Spleen (tissue), 7 donors: ENCODE results near the gene NAGPA.

Source experiments
- POLR2A ChIP-seq, 3 donors: fragments of 450-650 bp; IDR thresholded peaks; one replicate each; pipeline ENCODE4 v1.5.1; 2017; ENCODE audit warnings: antibody characterized with exemption in 3 of 3, mild to moderate bottlenecking in 1 of 3
- POLR2AphosphoS5 ChIP-seq, 3 donors: sonication (generic); formaldehyde crosslinking; IDR thresholded peaks; one replicate each; pipeline ENCODE4 v1.5.1; 2017; ENCODE audit warnings: antibody characterized with exemption in 3 of 3
- TF ChIP-seq, protein P1 (sequence below), 11 experiments: fragments of 200-600 bp in 7 of 11; fragments of 450-650 bp in 4 of 11; sonication (generic) in 4 of 11; IDR thresholded peaks in 8 of 11; conservative IDR thresholded peaks in 3 of 11; 1 replicate in 7 of 11; 2 replicates in 4 of 11; pipeline versions ENCODE4 v1.4.0 to v1.8.0; 2016 to 2021; ENCODE audit warnings: antibody characterized with exemption in 11 of 11, inconsistent platforms in 4 of 11, mild to moderate bottlenecking in 1 of 11
- donor health status: DM: no; HTN: no; CAD: no; lungs with moderate emphysema.
- donor health status: DM: no; HTN: no; CAD: no.
- donor health status: DM: no; HTN: no; CAD: no.

DNA sequence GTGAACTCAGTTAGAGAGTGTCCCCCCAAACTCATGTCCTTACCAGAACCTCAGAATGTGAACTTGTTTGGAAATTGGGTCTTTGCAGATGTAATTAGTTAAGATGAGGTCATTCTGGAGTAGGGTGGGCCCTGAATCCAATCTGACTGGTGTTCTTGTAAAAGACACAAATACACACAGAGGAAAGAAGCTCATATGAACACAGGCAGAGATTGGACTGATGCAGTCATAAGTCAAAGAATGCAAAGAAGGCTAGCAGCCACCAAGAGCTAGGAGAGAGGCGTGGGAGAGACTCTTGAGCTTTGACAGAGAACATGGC, 2.1 kb upstream of the NAGPA start:
- no peak for TF ChIP-seq POLR2A (IDR thresholded peaks at IDR 0.05)
- TF ChIP-seq, protein P1, sequence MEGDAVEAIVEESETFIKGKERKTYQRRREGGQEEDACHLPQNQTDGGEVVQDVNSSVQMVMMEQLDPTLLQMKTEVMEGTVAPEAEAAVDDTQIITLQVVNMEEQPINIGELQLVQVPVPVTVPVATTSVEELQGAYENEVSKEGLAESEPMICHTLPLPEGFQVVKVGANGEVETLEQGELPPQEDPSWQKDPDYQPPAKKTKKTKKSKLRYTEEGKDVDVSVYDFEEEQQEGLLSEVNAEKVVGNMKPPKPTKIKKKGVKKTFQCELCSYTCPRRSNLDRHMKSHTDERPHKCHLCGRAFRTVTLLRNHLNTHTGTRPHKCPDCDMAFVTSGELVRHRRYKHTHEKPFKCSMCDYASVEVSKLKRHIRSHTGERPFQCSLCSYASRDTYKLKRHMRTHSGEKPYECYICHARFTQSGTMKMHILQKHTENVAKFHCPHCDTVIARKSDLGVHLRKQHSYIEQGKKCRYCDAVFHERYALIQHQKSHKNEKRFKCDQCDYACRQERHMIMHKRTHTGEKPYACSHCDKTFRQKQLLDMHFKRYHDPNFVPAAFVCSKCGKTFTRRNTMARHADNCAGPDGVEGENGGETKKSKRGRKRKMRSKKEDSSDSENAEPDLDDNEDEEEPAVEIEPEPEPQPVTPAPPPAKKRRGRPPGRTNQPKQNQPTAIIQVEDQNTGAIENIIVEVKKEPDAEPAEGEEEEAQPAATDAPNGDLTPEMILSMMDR (IDR thresholded peaks at IDR 0.05 in 8 of 11, conservative IDR thresholded peaks at IDR 0.05 in 3 of 11) = no peak
- no peak for TF ChIP-seq POLR2AphosphoS5 (IDR thresholded peaks at IDR 0.05)
